Peyer's patch (tissue), 4 donors: ENCODE data around the gene SLC29A2.

Experiments
- CTCF ChIP-seq, 6 experiments: fragments of 450-650 bp in 4 of 6; fragments of 200-600 bp in 2 of 6; sonication (generic) in 1 of 6; IDR thresholded peaks; one replicate each; pipeline ENCODE4 v1.5.1; 2017 to 2019; ENCODE audit warnings: antibody characterized with exemption in 6 of 6, mild to moderate bottlenecking in 3 of 6, moderate library complexity in 1 of 6
- POLR2A ChIP-seq, 2 donors: fragments of 450-650 bp; IDR thresholded peaks; one replicate each; pipeline ENCODE4 v1.5.1; 2017; ENCODE audit warnings: antibody characterized with exemption in 2 of 2, mild to moderate bottlenecking in 2 of 2, moderate library complexity in 2 of 2

GRCh38 chr11:66368484-66368883, 3.1 kb downstream of the SLC29A2 start:
- no peak for TF ChIP-seq CTCF (IDR thresholded peaks at IDR 0.05)
- TF ChIP-seq POLR2A (IDR thresholded peaks at IDR 0.05) = no peak
